ENCODE measurements around the gene GLIS1.

The GLIS1 gene

GRCh38 chr1:53592521-53592982 is 146.4 kb downstream of the GLIS1 start:
- TF ChIP-seq, protein P1, sequence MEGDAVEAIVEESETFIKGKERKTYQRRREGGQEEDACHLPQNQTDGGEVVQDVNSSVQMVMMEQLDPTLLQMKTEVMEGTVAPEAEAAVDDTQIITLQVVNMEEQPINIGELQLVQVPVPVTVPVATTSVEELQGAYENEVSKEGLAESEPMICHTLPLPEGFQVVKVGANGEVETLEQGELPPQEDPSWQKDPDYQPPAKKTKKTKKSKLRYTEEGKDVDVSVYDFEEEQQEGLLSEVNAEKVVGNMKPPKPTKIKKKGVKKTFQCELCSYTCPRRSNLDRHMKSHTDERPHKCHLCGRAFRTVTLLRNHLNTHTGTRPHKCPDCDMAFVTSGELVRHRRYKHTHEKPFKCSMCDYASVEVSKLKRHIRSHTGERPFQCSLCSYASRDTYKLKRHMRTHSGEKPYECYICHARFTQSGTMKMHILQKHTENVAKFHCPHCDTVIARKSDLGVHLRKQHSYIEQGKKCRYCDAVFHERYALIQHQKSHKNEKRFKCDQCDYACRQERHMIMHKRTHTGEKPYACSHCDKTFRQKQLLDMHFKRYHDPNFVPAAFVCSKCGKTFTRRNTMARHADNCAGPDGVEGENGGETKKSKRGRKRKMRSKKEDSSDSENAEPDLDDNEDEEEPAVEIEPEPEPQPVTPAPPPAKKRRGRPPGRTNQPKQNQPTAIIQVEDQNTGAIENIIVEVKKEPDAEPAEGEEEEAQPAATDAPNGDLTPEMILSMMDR (IDR thresholded peaks at IDR 0.05; ENCODE audit: insufficient read depth, low read length, poor library complexity, severe bottlenecking), result no peak
- no peak for TF ChIP-seq EZH2phosphoT487 (conservative IDR thresholded peaks at IDR 0.05; ENCODE audit: low read length)
- Histone ChIP-seq H3K27me3 (ENCODE audit: low read length) (no peaks in the 10 kb centered on the region), H3K79me2 (ENCODE audit: insufficient read depth, low read length) (no peaks in the 10 kb centered on the region), H2AFZ (ENCODE audit: low read depth, low read length, severe bottlenecking) (no peak overlapping the region), H3K36me3 (ENCODE audit: low read length) (no peaks in the 10 kb centered on the region), H3K9me2 (replicated peaks; ENCODE audit: insufficient read depth, low read length) (no peaks in the 10 kb centered on the region), H3K9me3 (ENCODE audit: insufficient read depth, low read length) (no peaks in the 10 kb centered on the region), H3K9ac (ENCODE audit: low read length) (no peak overlapping the region), H3K27ac (ENCODE audit: low read depth, low read length) (no peak overlapping the region), H4K20me1 (ENCODE audit: low read depth, low read length) (no peaks in the 10 kb centered on the region), H3K4me3 (ENCODE audit: insufficient read depth, low read length, poor library complexity, severe bottlenecking) (no peak overlapping the region), H3K4me2 (ENCODE audit: low read depth, low read length, poor library complexity, severe bottlenecking) (no peak overlapping the region), H3F3A (ENCODE audit: insufficient read depth) (no peaks in the 10 kb centered on the region)

- Histone ChIP-seq H3K79me2 (ENCODE audit: insufficient read depth, low read length) (no peaks in the 10 kb centered on the region), H3K9me3 (ENCODE audit: insufficient read depth, low read length) (no peaks in the 10 kb centered on the region), H3K9ac (ENCODE audit: low read length) (no peak overlapping the region), H3K9me2 (replicated peaks; ENCODE audit: insufficient read depth, low read length) (no peaks in the 10 kb centered on the region), H3K4me2 (ENCODE audit: low read depth, low read length, poor library complexity, severe bottlenecking) (no peak overlapping the region), H4K20me1 (ENCODE audit: low read depth, low read length) (no peaks in the 10 kb centered on the region), H3F3A (ENCODE audit: insufficient read depth) (no peaks in the 10 kb centered on the region), H3K27me3 (ENCODE audit: low read length) (no peaks in the 10 kb centered on the region), H3K36me3 (ENCODE audit: low read length) (no peaks in the 10 kb centered on the region), H3K4me3 (ENCODE audit: insufficient read depth, low read length, poor library complexity, severe bottlenecking) (no peak overlapping the region), H3K27ac (ENCODE audit: low read depth, low read length) (no peak overlapping the region), H2AFZ (ENCODE audit: low read depth, low read length, severe bottlenecking) (no peak overlapping the region)
- no peak for TF ChIP-seq EZH2phosphoT487 (conservative IDR thresholded peaks at IDR 0.05; ENCODE audit: low read length)
- TF ChIP-seq, protein P1 (IDR thresholded peaks at IDR 0.05; ENCODE audit: insufficient read depth, low read length, poor library complexity, severe bottlenecking), result no peak
These were observed 147.0 kb downstream of the GLIS1 start for GRCh38 chr1:53591924-53592323.

GRCh38 chr1:53590531-53591515 is 148.1 kb downstream of the GLIS1 start:
- Histone ChIP-seq H3K9me2 (replicated peaks; ENCODE audit: insufficient read depth, low read length) (no peaks in the 10 kb centered on the region), H3K27me3 (ENCODE audit: low read length) (no peaks in the 10 kb centered on the region), H3K9ac (ENCODE audit: low read length) (no peak overlapping the region), H3K79me2 (ENCODE audit: insufficient read depth, low read length) (no peaks in the 10 kb centered on the region), H3K4me3 (ENCODE audit: insufficient read depth, low read length, poor library complexity, severe bottlenecking) (no peak overlapping the region), H3K9me3 (ENCODE audit: insufficient read depth, low read length) (no peaks in the 10 kb centered on the region), H3K27ac (ENCODE audit: low read depth, low read length) (no peak overlapping the region), H3K4me2 (ENCODE audit: low read depth, low read length, poor library complexity, severe bottlenecking) (no peak overlapping the region), H2AFZ (ENCODE audit: low read depth, low read length, severe bottlenecking) (no peak overlapping the region), H4K20me1 (ENCODE audit: low read depth, low read length) (no peaks in the 10 kb centered on the region), H3F3A (ENCODE audit: insufficient read depth) (no peaks in the 10 kb centered on the region), H3K36me3 (ENCODE audit: low read length) (no peaks in the 10 kb centered on the region)
- TF ChIP-seq, protein P1 (IDR thresholded peaks at IDR 0.05; ENCODE audit: insufficient read depth, low read length, poor library complexity, severe bottlenecking), result no peak
- no peak for TF ChIP-seq EZH2phosphoT487 (conservative IDR thresholded peaks at IDR 0.05; ENCODE audit: low read length)
